OCI-LY7 (cell line): ENCODE measurements around the gene GSTA1.

ENCODE experiments used
- EZH2phosphoT487 ChIP-seq: fragments of 200-600 bp; sonication (generic); IDR thresholded peaks from 2 replicates; pipeline ENCODE4 v1.6.1; 2018; ENCODE audit warnings: low read depth, borderline replicate concordance, mild to moderate bottlenecking, mixed run types, antibody characterized with exemption, low read length, moderate library complexity, mixed read lengths
- TF ChIP-seq, protein P1 (sequence below): fragments of 200-600 bp; sonication (generic); conservative IDR thresholded peaks from 2 replicates; pipeline ENCODE4 v1.5.1; 2014; ENCODE audit warnings: mild to moderate bottlenecking, antibody characterized with exemption, low read length, moderate library complexity, mixed read lengths

DNA sequence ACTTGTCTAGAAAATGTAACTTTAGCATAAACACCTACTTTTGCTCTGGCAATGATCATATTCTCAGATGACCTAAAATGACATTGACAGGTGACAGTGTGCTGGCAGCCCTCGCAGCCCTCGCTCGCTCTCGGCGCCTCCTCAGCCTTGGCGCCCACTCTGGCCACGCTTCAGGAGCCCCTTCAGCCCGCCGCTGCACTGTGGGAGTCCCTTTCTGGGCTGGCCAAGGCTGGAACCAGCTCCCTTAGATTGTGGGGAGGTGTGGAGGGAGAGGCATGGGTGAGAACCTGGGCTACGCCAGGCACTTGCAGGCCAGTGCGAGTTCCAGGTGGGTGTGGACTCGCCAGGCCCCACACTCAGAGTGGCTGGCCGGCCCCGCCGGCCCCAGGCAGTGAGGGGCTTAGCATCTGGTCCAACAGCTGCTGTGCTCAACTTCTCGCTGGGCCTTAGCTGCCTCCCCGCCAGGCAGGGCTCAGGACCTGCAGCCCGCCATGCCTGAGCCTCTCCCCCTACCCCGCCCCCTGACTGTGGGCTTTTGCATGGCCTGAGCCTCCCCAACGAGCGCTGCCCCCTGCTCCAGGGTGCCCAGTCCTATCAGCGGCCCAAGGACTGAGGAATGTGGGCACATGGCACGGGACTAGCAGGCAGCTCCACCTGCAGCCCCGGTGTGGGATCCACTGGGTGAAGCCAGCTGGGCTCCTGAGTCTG lies 17.2 kb downstream of the GSTA1 start:
- TF ChIP-seq, protein P1, sequence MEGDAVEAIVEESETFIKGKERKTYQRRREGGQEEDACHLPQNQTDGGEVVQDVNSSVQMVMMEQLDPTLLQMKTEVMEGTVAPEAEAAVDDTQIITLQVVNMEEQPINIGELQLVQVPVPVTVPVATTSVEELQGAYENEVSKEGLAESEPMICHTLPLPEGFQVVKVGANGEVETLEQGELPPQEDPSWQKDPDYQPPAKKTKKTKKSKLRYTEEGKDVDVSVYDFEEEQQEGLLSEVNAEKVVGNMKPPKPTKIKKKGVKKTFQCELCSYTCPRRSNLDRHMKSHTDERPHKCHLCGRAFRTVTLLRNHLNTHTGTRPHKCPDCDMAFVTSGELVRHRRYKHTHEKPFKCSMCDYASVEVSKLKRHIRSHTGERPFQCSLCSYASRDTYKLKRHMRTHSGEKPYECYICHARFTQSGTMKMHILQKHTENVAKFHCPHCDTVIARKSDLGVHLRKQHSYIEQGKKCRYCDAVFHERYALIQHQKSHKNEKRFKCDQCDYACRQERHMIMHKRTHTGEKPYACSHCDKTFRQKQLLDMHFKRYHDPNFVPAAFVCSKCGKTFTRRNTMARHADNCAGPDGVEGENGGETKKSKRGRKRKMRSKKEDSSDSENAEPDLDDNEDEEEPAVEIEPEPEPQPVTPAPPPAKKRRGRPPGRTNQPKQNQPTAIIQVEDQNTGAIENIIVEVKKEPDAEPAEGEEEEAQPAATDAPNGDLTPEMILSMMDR = no peak
- TF ChIP-seq EZH2phosphoT487 = no peak
